Erythroblast (primary cell): Measurements from ENCODE around the gene QKI.

ENCODE experiments used
- GATA1 ChIP-seq: IDR thresholded peaks from 2 replicates; pipeline ENCODE4 v1.6.1; 2011; ENCODE audit warnings: low read depth, mild to moderate bottlenecking, control low read depth, low read length, moderate library complexity
- POLR2A ChIP-seq: IDR thresholded peaks from 2 replicates; pipeline ENCODE4 v1.6.1; 2011; ENCODE audit warnings: mild to moderate bottlenecking, low read length

GRCh38 chr6:163404825-163405265 lies 9.7 kb upstream of the QKI start:
- no peak for TF ChIP-seq POLR2A
- no peak for TF ChIP-seq GATA1
